Parathyroid adenoma (tissue), 2 donors: Measurements from ENCODE around the gene PXMP2.

Experiments
- H2AFZ ChIP-seq: fragments of 300-600 bp; sonication (generic); one replicate; pipeline ENCODE4 v1.7.0; 2017; ENCODE audit warnings: antibody characterized with exemption, mild to moderate bottlenecking
- H3K27ac ChIP-seq: fragments of 300-600 bp; sonication (generic); one replicate; pipeline ENCODE4 v1.7.0; 2017
- H3K27me3 ChIP-seq: fragments of 300-600 bp; sonication (generic); one replicate; pipeline ENCODE4 v1.7.0; 2017; ENCODE audit warnings: low read length; ENCODE audit not compliant: control insufficient read depth, insufficient read depth
- H3K36me3 ChIP-seq: fragments of 300-600 bp; sonication (generic); one replicate; pipeline ENCODE4 v1.7.0; 2017; ENCODE audit warnings: low read length; ENCODE audit not compliant: control insufficient read depth, insufficient read depth
- H3K4me1 ChIP-seq: fragments of 300-600 bp; sonication (generic); one replicate; pipeline ENCODE4 v1.7.0; 2017; ENCODE audit warnings: control low read depth
- H3K4me2 ChIP-seq: fragments of 300-600 bp; sonication (generic); one replicate; pipeline ENCODE4 v1.7.0; 2017; ENCODE audit warnings: low read length
- H3K4me3 ChIP-seq: fragments of 300-600 bp; sonication (generic); one replicate; pipeline ENCODE4 v1.7.0; 2017; ENCODE audit warnings: low read depth, low read length
- H3K79me2 ChIP-seq: fragments of 300-600 bp; sonication (generic); one replicate; pipeline ENCODE4 v1.7.0; 2017; ENCODE audit warnings: control low read depth
- H3K9ac ChIP-seq: fragments of 300-600 bp; sonication (generic); one replicate; pipeline ENCODE4 v1.7.0; 2017; ENCODE audit warnings: mild to moderate bottlenecking
- H3K9me3 ChIP-seq: fragments of 300-600 bp; sonication (generic); one replicate; pipeline ENCODE4 v1.7.0; 2017; ENCODE audit warnings: low read length; ENCODE audit not compliant: control insufficient read depth
- CTCF ChIP-seq: fragments of 300-600 bp; sonication (generic); IDR thresholded peaks from one replicate; pipeline ENCODE4 v1.7.0; 2017; ENCODE audit warnings: antibody characterized with exemption, mild to moderate bottlenecking
- donor health status: primary hyperparathyroidism.

The PXMP2 gene

GRCh38 chr12:132687211-132688164 is at the start of gene PXMP2, which contains the start of gene POLE:
PXMP2 (plus strand) TSS chr12:132687587; CDS start chr12:132687671, 84 bp downstream.
POLE (minus strand) TSS chr12:132687342; CDS start chr12:132687315, 27 bp downstream.
- no peaks in the 10 kb centered on the region for H3K4me1 ChIP-seq
- H3K79me2 ChIP-seq: peaks cover 8% of the 10 kb centered on the region
- H3K27ac ChIP-seq: no peak within 1 kb of the TSS
- no peak for TF ChIP-seq CTCF
- peak within 1 kb of the TSS; percentile 61 for H3K4me3 ChIP-seq
- no peaks in the 10 kb centered on the region for H3K27me3 ChIP-seq
- H3K9me3 ChIP-seq: no peaks in the 10 kb centered on the region
- H3K36me3 ChIP-seq: no peaks in the 10 kb centered on the region
- H3K4me2 ChIP-seq: peak within 1 kb of the TSS; percentile 72
- H3K9ac ChIP-seq: peak within 1 kb of the TSS; percentile 46
- peak within 1 kb of the TSS; percentile 83 for H2AFZ ChIP-seq

GRCh38 chr12:132637811-132638210 is 49.6 kb upstream of the PXMP2 start:
- Histone ChIP-seq H3K4me2 (no peak overlapping the region), H3K36me3 (no peaks in the 10 kb centered on the region)
- TF ChIP-seq CTCF: no peak

GRCh38 chr12:132638541-132639408 is 48.6 kb upstream of the PXMP2 start:
- no peak overlapping the region for H3K27ac ChIP-seq
- no peaks in the 10 kb centered on the region for H3K4me1 ChIP-seq
- H3K9ac ChIP-seq: no peak overlapping the region
- peak; percentile 68 for TF ChIP-seq CTCF
- no peak overlapping the region for H2AFZ ChIP-seq
- no peaks in the 10 kb centered on the region for H3K79me2 ChIP-seq
- H3K9me3 ChIP-seq: no peaks in the 10 kb centered on the region
- H3K4me2 ChIP-seq: no peak overlapping the region
- no peak overlapping the region for H3K4me3 ChIP-seq
- no peaks in the 10 kb centered on the region for H3K27me3 ChIP-seq
- H3K36me3 ChIP-seq: no peaks in the 10 kb centered on the region

More at GRCh38 chr12:132637811-132638210, 49.6 kb upstream of the PXMP2 start:
- Histone ChIP-seq H3K4me1 (no peaks in the 10 kb centered on the region), H3K9me3 (no peaks in the 10 kb centered on the region), H3K4me3 (no peak overlapping the region), H3K9ac (no peak overlapping the region), H3K27ac (no peak overlapping the region), H3K79me2 (no peaks in the 10 kb centered on the region), H2AFZ (no peak overlapping the region), H3K27me3 (no peaks in the 10 kb centered on the region)

GRCh38 chr12:132639956-132640520 is 47.3 kb upstream of the PXMP2 start:
- H3K4me3 ChIP-seq: no peak overlapping the region
- H3K4me2 ChIP-seq: no peak overlapping the region
- no peak overlapping the region for H3K9ac ChIP-seq
- H3K79me2 ChIP-seq: no peaks in the 10 kb centered on the region
- TF ChIP-seq CTCF: no peak
- no peaks in the 10 kb centered on the region for H3K27me3 ChIP-seq
- no peak overlapping the region for H3K27ac ChIP-seq
- H2AFZ ChIP-seq: no peak overlapping the region
- no peaks in the 10 kb centered on the region for H3K4me1 ChIP-seq
- H3K9me3 ChIP-seq: no peaks in the 10 kb centered on the region
- no peaks in the 10 kb centered on the region for H3K36me3 ChIP-seq
